ENCODE results near the gene COL25A1.

COL25A1 gene

DNA sequence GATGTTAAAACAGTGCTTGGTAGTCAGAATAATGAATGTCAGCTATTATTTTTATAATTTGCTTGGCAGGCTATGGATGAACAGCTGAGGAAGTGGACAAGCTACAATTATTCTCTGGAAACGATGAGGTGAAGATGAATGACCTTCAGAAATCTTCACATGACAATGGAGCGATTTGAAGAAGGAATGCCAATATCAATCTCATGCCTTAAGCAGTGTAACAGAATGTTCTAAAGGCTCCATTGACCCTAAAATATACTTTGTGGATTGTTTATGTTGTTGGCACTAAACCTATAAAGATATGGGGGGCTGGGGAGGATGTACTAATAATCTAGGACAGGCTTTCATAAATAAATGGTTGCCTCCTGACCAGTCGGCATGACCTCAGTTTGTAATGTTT, 36.2 kb downstream of the COL25A1 start:
- no peaks in the 10 kb centered on the region for H3K27me3 Mint-ChIP-seq
- intact Hi-C loops (cut with micrococcal nuclease), result no loop called here
- no peak overlapping the region for H3K4me3 Mint-ChIP-seq
- no peaks in the 10 kb centered on the region for H3K36me3 Mint-ChIP-seq (ENCODE audit: low read depth)
- H3K27ac Mint-ChIP-seq, result no peak overlapping the region
- H3K4me1 Mint-ChIP-seq (ENCODE audit: low read depth), result no peaks in the 10 kb centered on the region
- H3K9me3 Mint-ChIP-seq, result no peaks in the 10 kb centered on the region

DNA sequence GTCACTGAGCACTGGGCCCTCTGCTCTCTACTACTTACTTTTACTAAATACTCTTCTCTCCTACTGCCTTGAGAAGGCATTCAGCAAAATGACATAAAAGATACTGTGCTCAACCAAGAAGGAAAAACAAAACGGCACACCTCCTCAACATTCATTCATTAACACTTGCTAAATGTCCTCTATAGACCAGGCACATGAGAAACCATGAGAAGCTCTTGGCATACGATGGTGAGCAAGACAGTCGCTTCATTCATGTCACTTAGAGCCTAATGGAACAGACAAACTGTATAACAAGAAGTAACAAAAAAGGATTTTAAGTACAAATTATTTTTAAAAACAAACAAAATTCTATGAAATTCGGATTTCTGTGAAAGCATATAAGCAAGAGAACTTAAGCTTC, 38.7 kb downstream of the COL25A1 start:
- Mint-ChIP-seq H3K4me3 (no peak overlapping the region), H3K27me3 (no peaks in the 10 kb centered on the region), H3K36me3 (ENCODE audit: low read depth) (no peaks in the 10 kb centered on the region), H3K9me3 (no peaks in the 10 kb centered on the region), H3K4me1 (ENCODE audit: low read depth) (no peaks in the 10 kb centered on the region), H3K27ac (no peak overlapping the region)
- intact Hi-C loops (cut with micrococcal nuclease), result no loop called here

GRCh38 chr4:109256818-109257217, 45.6 kb downstream of the COL25A1 start:
- no peak overlapping the region for H3K4me3 Mint-ChIP-seq
- H3K36me3 Mint-ChIP-seq (ENCODE audit: low read depth), result no peaks in the 10 kb centered on the region
- intact Hi-C loops (cut with micrococcal nuclease), result no loop called here
- H3K27ac Mint-ChIP-seq, result no peak overlapping the region
- no peaks in the 10 kb centered on the region for H3K4me1 Mint-ChIP-seq (ENCODE audit: low read depth)
- H3K27me3 Mint-ChIP-seq, result no peaks in the 10 kb centered on the region
- no peaks in the 10 kb centered on the region for H3K9me3 Mint-ChIP-seq

GRCh38 chr4:109254845-109255244, 47.6 kb downstream of the COL25A1 start:
- Mint-ChIP-seq H3K36me3 (ENCODE audit: low read depth) (no peaks in the 10 kb centered on the region), H3K4me3 (no peak overlapping the region), H3K4me1 (ENCODE audit: low read depth) (no peaks in the 10 kb centered on the region), H3K27me3 (no peaks in the 10 kb centered on the region), H3K27ac (no peak overlapping the region), H3K9me3 (no peaks in the 10 kb centered on the region)
- intact Hi-C loops (cut with micrococcal nuclease), result no loop called here

DNA sequence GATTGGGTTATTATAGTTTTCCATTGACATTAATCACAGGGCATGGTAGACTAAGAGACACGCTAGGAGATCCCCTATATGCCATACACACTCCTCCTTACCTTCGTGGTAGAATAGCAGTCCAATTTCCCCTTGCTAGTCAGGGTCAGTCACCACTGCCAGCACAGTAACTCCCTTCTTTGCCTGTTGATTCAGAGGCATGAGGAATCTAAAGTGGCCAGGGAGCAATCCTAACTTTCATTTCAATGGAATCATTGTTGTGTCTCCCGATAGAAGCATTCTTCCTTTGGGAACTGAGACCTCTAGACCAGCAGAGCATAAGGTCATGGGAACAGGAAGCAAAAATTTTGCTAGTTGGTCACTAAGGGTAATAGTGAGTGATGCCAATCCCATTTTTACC, 51.1 kb downstream of the COL25A1 start:
- Mint-ChIP-seq H3K4me1 (ENCODE audit: low read depth) (no peaks in the 10 kb centered on the region), H3K4me3 (no peak overlapping the region), H3K27ac (no peak overlapping the region), H3K9me3 (no peaks in the 10 kb centered on the region), H3K36me3 (ENCODE audit: low read depth) (no peaks in the 10 kb centered on the region), H3K27me3 (no peaks in the 10 kb centered on the region)
- intact Hi-C loops (cut with micrococcal nuclease), result no loop called here

GRCh38 chr4:109248322-109248900, 54.0 kb downstream of the COL25A1 start:
- Mint-ChIP-seq H3K9me3 (no peaks in the 10 kb centered on the region), H3K27ac (no peak overlapping the region), H3K4me1 (ENCODE audit: low read depth) (no peaks in the 10 kb centered on the region), H3K36me3 (ENCODE audit: low read depth) (no peaks in the 10 kb centered on the region), H3K4me3 (no peak overlapping the region), H3K27me3 (no peaks in the 10 kb centered on the region)
- intact Hi-C loops (cut with micrococcal nuclease), result no loop called here

DNA sequence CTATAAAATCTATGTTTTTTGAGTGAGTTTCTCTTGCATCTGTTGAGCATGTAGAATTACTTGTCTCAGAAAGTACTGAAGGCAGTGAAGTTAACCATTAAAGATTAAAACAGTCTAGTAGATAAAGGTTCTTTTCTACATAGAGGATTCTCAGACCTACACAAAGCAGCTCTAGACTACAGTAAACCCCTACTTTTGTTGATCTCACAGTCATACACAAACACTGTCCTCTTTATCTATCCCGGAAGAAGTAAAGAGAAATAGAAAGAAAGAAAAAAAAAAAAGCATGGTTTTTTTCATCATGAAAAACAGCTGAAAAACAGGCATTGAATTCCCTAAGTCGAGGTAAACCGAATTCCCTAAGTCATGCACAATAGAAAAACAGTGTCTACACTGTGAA, 58.6 kb downstream of the COL25A1 start:
- intact Hi-C loops (cut with micrococcal nuclease), result no loop called here

DNA sequence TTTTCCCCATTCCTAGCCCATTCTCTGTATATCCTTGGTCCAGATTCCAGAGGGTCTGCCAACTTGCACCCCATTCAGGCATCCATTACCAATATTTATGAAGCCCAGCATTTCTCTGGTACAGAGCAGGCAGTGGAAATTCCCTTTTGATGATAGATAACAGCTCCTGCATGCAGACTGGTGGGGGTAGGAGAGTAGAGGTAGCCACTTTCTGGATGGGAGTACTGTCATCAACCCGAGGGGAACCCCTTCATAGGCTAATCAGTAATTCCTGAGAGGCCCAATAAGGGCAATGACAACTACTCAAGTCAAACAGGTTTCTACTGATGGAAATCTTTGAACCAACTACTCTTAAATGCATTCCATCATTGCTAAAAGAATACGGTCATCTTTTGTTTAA, 63.7 kb downstream of the COL25A1 start:
- intact Hi-C loops (cut with micrococcal nuclease), result no loop called here
- H3K36me3 Mint-ChIP-seq (ENCODE audit: low read depth), result no peaks in the 10 kb centered on the region
- no peak overlapping the region for H3K27ac Mint-ChIP-seq
- no peaks in the 10 kb centered on the region for H3K4me1 Mint-ChIP-seq (ENCODE audit: low read depth)
- H3K4me3 Mint-ChIP-seq, result no peak overlapping the region
- H3K9me3 Mint-ChIP-seq, result no peaks in the 10 kb centered on the region
- H3K27me3 Mint-ChIP-seq, result no peaks in the 10 kb centered on the region

More for the DNA sequence above, 58.6 kb downstream of the COL25A1 start:
- Mint-ChIP-seq H3K27me3 (no peaks in the 10 kb centered on the region), H3K9me3 (no peaks in the 10 kb centered on the region), H3K27ac (no peak overlapping the region), H3K4me3 (no peak overlapping the region), H3K4me1 (ENCODE audit: low read depth) (no peaks in the 10 kb centered on the region), H3K36me3 (ENCODE audit: low read depth) (no peaks in the 10 kb centered on the region)

GRCh38 chr4:109235683-109236082, 66.8 kb downstream of the COL25A1 start:
- H3K27me3 Mint-ChIP-seq, result no peaks in the 10 kb centered on the region

GRCh38 chr4:109234596-109234995, 67.9 kb downstream of the COL25A1 start:
- no peaks in the 10 kb centered on the region for H3K36me3 Mint-ChIP-seq (ENCODE audit: low read depth)
- no peaks in the 10 kb centered on the region for H3K27me3 Mint-ChIP-seq
- intact Hi-C loops (cut with micrococcal nuclease), result no loop called here
- no peak overlapping the region for H3K27ac Mint-ChIP-seq
- H3K9me3 Mint-ChIP-seq, result no peaks in the 10 kb centered on the region
- H3K4me1 Mint-ChIP-seq (ENCODE audit: low read depth), result no peaks in the 10 kb centered on the region
- H3K4me3 Mint-ChIP-seq, result no peak overlapping the region

More at GRCh38 chr4:109235683-109236082, 66.8 kb downstream of the COL25A1 start:
- H3K27ac Mint-ChIP-seq, result no peak overlapping the region
- H3K4me3 Mint-ChIP-seq, result no peak overlapping the region
- no peaks in the 10 kb centered on the region for H3K4me1 Mint-ChIP-seq (ENCODE audit: low read depth)
- intact Hi-C loops (cut with micrococcal nuclease), result no loop called here
- no peaks in the 10 kb centered on the region for H3K9me3 Mint-ChIP-seq
- H3K36me3 Mint-ChIP-seq (ENCODE audit: low read depth), result no peaks in the 10 kb centered on the region

- intact Hi-C loops (cut with micrococcal nuclease), result no loop called here
- no peaks in the 10 kb centered on the region for H3K36me3 Mint-ChIP-seq (ENCODE audit: low read depth)
- H3K4me1 Mint-ChIP-seq (ENCODE audit: low read depth), result no peaks in the 10 kb centered on the region
- no peaks in the 10 kb centered on the region for H3K9me3 Mint-ChIP-seq
- no peaks in the 10 kb centered on the region for H3K27me3 Mint-ChIP-seq
- H3K4me3 Mint-ChIP-seq, result no peak overlapping the region
- no peak overlapping the region for H3K27ac Mint-ChIP-seq
Measured at GRCh38 chr4:109233570-109233969, 68.9 kb downstream of the COL25A1 start.

GRCh38 chr4:109232681-109233080, 69.8 kb downstream of the COL25A1 start:
- Mint-ChIP-seq H3K27me3 (no peaks in the 10 kb centered on the region), H3K27ac (no peak overlapping the region), H3K9me3 (no peaks in the 10 kb centered on the region), H3K4me1 (ENCODE audit: low read depth) (no peaks in the 10 kb centered on the region), H3K4me3 (no peak overlapping the region), H3K36me3 (ENCODE audit: low read depth) (no peaks in the 10 kb centered on the region)
- intact Hi-C loops (cut with micrococcal nuclease), result no loop called here

GRCh38 chr4:109231331-109231730, 71.1 kb downstream of the COL25A1 start:
- H3K36me3 Mint-ChIP-seq (ENCODE audit: low read depth), result no peaks in the 10 kb centered on the region
- H3K27ac Mint-ChIP-seq, result no peak overlapping the region
- intact Hi-C loops (cut with micrococcal nuclease), result no loop called here
- no peak overlapping the region for H3K4me3 Mint-ChIP-seq
- H3K9me3 Mint-ChIP-seq, result no peaks in the 10 kb centered on the region
- H3K27me3 Mint-ChIP-seq, result no peaks in the 10 kb centered on the region
- no peaks in the 10 kb centered on the region for H3K4me1 Mint-ChIP-seq (ENCODE audit: low read depth)

DNA sequence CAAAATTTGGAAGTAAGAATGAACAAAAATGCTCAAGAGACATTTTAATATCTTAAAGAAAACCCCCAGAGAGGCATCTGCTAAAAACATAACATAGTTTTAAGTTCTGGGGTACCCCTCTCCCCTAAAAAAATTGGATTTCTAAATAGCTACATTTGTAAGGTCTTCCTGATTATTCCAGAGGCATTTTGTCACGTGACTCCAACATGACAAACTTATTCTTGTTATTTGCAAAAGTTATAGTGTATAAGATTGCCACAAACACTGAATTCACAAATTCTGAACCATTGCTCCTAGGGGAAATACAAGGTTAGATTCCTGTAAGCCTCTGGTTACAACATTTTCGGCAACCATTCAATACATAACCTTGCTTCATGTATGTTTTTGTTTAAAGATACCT, 73.4 kb downstream of the COL25A1 start:
- H3K27me3 Mint-ChIP-seq, result no peaks in the 10 kb centered on the region
- H3K27ac Mint-ChIP-seq, result no peak overlapping the region
- no peaks in the 10 kb centered on the region for H3K36me3 Mint-ChIP-seq (ENCODE audit: low read depth)
- no peak overlapping the region for H3K4me3 Mint-ChIP-seq
- intact Hi-C loops (cut with micrococcal nuclease), result no loop called here
- H3K9me3 Mint-ChIP-seq, result no peaks in the 10 kb centered on the region
- no peaks in the 10 kb centered on the region for H3K4me1 Mint-ChIP-seq (ENCODE audit: low read depth)

GRCh38 chr4:109218288-109218687, 84.2 kb downstream of the COL25A1 start:
- H3K4me1 Mint-ChIP-seq (ENCODE audit: low read depth), result no peaks in the 10 kb centered on the region
- H3K4me3 Mint-ChIP-seq, result no peak overlapping the region
- no peaks in the 10 kb centered on the region for H3K9me3 Mint-ChIP-seq
- no peak overlapping the region for H3K27ac Mint-ChIP-seq
- intact Hi-C loops (cut with micrococcal nuclease), result no loop called here
- H3K36me3 Mint-ChIP-seq (ENCODE audit: low read depth), result no peaks in the 10 kb centered on the region
- no peaks in the 10 kb centered on the region for H3K27me3 Mint-ChIP-seq

All from dendritic cell treated with granulocyte-macrophage colony-stimulating factor and Interleukin-4, amounts not matched to agents 40 ng/mL and 50 ng/mL, for 4 days (primary cell).